PFSK-1 (cell line): ENCODE results near the gene STK10.

Source experiments
- FOXP2 ChIP-seq: optimal IDR thresholded peaks from 2 replicates; pipeline ENCODE3; 2011; ENCODE audit warnings: borderline replicate concordance, control low read depth, inconsistent platforms; ENCODE audit not compliant: insufficient read depth; ENCODE audit errors: extremely low read length, extremely low read depth
- POLR2AphosphoS5 ChIP-seq: IDR thresholded peaks from 2 replicates; pipeline ENCODE4 v1.6.1; 2012; ENCODE audit warnings: low read depth, mild to moderate bottlenecking, control low read depth, low read length, moderate library complexity
- SIN3A ChIP-seq: IDR thresholded peaks from 2 replicates; pipeline ENCODE4 v1.6.1; 2012; ENCODE audit warnings: mild to moderate bottlenecking, low read length, moderate library complexity, borderline replicate concordance; ENCODE audit not compliant: insufficient read depth
- TAF1 ChIP-seq: IDR thresholded peaks from 2 replicates; pipeline ENCODE4 v1.6.1; 2012; ENCODE audit warnings: low read length, control low read depth, borderline replicate concordance; ENCODE audit not compliant: insufficient read depth
- TF ChIP-seq, protein P1 (sequence below), 2 experiments: IDR thresholded peaks; 2 replicates each; pipeline versions ENCODE4 v1.6.1 to v1.8.0; 2011 to 2012; ENCODE audit warnings: low read depth in 2 of 2, low read length in 2 of 2, control low read depth in 1 of 2, inconsistent platforms in 1 of 2, mild to moderate bottlenecking in 1 of 2, moderate library complexity in 1 of 2; ENCODE audit not compliant: insufficient read depth in 1 of 2

The STK10 gene

DNA sequence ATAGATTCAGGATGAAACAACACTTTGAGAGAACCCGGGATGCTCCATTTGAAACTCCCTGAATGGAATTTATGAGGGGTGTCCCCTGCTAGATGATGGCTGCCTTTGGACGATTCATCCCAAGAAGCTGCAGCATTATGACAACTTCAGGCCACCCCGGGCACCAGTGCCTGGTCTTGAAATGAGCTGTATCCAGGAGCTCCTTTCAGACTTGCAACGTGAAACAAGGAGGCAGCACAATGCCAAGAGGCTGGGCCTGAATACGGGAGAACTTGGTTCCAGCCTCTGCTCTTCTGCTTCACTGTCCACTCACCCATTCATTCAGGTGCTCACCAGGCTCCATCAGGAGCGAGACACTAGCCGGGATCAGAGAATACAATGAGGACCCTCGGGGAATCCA lies 78.3 kb downstream of the STK10 start:
- TF ChIP-seq SIN3A (no peak), TAF1 (no peak), FOXP2 (no peak), POLR2AphosphoS5 (no peak)
- TF ChIP-seq, protein P1, sequence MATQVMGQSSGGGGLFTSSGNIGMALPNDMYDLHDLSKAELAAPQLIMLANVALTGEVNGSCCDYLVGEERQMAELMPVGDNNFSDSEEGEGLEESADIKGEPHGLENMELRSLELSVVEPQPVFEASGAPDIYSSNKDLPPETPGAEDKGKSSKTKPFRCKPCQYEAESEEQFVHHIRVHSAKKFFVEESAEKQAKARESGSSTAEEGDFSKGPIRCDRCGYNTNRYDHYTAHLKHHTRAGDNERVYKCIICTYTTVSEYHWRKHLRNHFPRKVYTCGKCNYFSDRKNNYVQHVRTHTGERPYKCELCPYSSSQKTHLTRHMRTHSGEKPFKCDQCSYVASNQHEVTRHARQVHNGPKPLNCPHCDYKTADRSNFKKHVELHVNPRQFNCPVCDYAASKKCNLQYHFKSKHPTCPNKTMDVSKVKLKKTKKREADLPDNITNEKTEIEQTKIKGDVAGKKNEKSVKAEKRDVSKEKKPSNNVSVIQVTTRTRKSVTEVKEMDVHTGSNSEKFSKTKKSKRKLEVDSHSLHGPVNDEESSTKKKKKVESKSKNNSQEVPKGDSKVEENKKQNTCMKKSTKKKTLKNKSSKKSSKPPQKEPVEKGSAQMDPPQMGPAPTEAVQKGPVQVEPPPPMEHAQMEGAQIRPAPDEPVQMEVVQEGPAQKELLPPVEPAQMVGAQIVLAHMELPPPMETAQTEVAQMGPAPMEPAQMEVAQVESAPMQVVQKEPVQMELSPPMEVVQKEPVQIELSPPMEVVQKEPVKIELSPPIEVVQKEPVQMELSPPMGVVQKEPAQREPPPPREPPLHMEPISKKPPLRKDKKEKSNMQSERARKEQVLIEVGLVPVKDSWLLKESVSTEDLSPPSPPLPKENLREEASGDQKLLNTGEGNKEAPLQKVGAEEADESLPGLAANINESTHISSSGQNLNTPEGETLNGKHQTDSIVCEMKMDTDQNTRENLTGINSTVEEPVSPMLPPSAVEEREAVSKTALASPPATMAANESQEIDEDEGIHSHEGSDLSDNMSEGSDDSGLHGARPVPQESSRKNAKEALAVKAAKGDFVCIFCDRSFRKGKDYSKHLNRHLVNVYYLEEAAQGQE (IDR thresholded peaks at IDR 0.05; ENCODE audit: insufficient read depth in 1 of 2, low read depth in 2 of 2, low read length in 2 of 2) = no peak

DNA sequence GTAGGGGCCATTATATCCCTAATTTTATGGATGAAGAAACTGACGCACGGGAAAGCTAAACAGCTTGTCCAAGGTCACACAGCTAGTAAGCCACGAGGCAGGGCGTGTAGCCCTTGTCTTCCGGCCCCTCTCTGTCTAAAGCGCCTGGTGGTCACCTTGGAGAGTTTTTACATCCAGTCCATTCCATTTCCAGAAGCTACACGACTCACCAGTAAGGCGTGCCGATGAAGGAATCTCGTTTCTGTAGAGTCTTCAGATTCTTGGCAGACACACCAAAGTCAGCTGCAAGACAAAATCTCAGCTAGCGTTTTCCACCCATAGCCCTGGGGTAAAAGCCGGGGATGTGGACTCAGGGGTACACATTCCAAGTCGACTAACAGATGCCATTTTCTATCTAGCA lies 80.5 kb downstream of the STK10 start:
- TF ChIP-seq SIN3A (no peak), FOXP2 (no peak), POLR2AphosphoS5 (no peak), TAF1 (no peak)
- TF ChIP-seq, protein P1 (IDR thresholded peaks at IDR 0.05; ENCODE audit: insufficient read depth in 1 of 2, low read depth in 2 of 2, low read length in 2 of 2) = no peak

DNA sequence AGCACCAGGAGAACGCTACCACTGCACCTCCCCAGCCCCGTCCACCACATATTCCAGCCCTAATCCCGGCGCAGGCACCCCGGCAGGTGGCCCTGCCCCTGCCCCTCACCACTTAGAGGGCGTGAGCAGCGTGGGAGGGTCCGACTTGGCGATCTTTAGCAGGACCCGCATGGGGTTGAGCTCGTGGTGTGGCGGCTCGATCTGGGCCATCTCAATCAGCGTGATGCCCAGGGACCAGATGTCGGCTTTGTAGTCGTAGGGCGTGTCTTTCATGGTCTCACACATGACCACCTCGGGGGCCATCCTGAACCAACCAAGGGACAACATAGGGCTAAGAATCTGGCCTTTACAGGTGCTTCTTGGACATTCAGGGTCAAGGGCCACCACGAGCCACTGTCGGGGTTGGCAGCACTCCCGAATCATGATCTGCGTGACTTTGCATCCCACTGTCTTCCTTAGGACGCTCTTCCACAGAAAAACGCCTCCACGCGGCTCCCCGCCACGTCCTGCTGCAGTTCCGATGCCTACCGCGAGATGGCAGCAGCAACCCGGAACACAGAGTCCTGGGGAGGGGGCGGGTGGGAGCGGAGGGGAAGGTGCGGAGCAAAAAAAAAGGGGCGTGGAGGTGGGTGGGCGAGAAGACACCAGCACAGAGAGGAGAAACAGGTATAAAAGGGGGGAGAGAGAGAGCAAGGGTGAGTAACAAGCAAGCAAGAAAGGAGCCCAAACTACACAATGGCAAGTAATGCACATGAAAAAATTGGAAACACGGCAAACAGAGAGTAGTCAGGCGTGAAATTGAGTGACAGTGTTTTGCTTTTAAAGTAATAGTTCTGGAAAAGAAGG lies 81.3 kb downstream of the STK10 start:
- no peak for TF ChIP-seq FOXP2
- no peak for TF ChIP-seq TAF1
- no peak for TF ChIP-seq SIN3A
- TF ChIP-seq, protein P1 (IDR thresholded peaks at IDR 0.05; ENCODE audit: insufficient read depth in 1 of 2, low read depth in 2 of 2, low read length in 2 of 2) = no peak
- TF ChIP-seq POLR2AphosphoS5 = no peak

DNA sequence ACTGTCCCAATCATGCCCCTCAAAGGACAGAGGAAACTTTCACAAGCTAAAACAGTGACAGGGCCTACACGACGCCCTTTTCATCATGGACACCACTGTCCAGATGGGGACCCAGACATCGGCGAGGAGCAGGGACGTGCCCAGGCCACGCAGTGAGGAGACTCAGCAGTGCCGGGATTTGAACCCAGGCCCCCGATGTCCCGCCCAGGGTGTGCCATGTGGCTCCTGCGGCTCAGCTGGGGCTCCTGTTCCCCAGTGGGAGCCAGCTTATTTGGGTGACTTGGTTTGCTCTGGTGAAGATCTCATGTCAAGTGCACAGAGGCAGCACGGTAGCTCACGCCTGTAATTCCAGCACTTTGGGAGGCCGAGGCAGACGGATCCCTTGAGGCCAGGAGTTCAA lies 82.2 kb downstream of the STK10 start:
- TF ChIP-seq SIN3A (no peak), POLR2AphosphoS5 (no peak), TAF1 (no peak), FOXP2 (no peak)
- TF ChIP-seq, protein P1 (IDR thresholded peaks at IDR 0.05; ENCODE audit: insufficient read depth in 1 of 2, low read depth in 2 of 2, low read length in 2 of 2) = no peak
